Effector memory CD4-positive, alpha-beta T cell (primary cell): ENCODE results near the gene IL20.

ENCODE experiments used
- DNase-seq, 3 donors: peaks; one replicate each; pipeline ENCODE4 v3.0.0-alpha.2; 2020
- H3K27ac ChIP-seq: 2 replicates; pipeline ENCODE4 v1.7.0; 2013; ENCODE audit warnings: mild to moderate bottlenecking, low read length, moderate library complexity; ENCODE audit not compliant: insufficient read depth, poor library complexity, severe bottlenecking
- H3K27me3 ChIP-seq: replicated peaks from 2 replicates; pipeline ENCODE4 v1.7.0; 2013; ENCODE audit warnings: mild to moderate bottlenecking, low read length; ENCODE audit not compliant: insufficient read depth, control insufficient read depth, poor library complexity, severe bottlenecking
- H3K36me3 ChIP-seq: 2 replicates; pipeline ENCODE4 v1.7.0; 2013; ENCODE audit warnings: mild to moderate bottlenecking, low read length, moderate library complexity; ENCODE audit not compliant: control insufficient read depth, insufficient read depth
- H3K4me1 ChIP-seq: 2 replicates; pipeline ENCODE4 v1.7.0; 2013; ENCODE audit warnings: low read length, mild to moderate bottlenecking; ENCODE audit not compliant: control insufficient read depth, insufficient read depth, poor library complexity, severe bottlenecking
- H3K4me3 ChIP-seq: 2 replicates; pipeline ENCODE4 v1.7.0; 2013; ENCODE audit warnings: low read length, low read depth, mild to moderate bottlenecking; ENCODE audit not compliant: insufficient read depth, poor library complexity, severe bottlenecking
- H3K9me3 ChIP-seq: 2 replicates; pipeline ENCODE4 v1.7.0; 2013; ENCODE audit warnings: mild to moderate bottlenecking, low read length, moderate library complexity; ENCODE audit not compliant: control insufficient read depth

The IL20 gene

GRCh38 chr1:206916000-206916709 is 50.7 kb downstream of the IL20 start:
- peak overlapping the region; percentile 64 for H3K4me3 ChIP-seq
- DNase-seq = no peak
- peak overlapping the region; percentile 43 for H3K27ac ChIP-seq
- H3K9me3 ChIP-seq = no peaks in the 10 kb centered on the region
- no peaks in the 10 kb centered on the region for H3K27me3 ChIP-seq
- H3K36me3 ChIP-seq = peaks cover 51% of the 10 kb centered on the region
- peaks cover 58% of the 10 kb centered on the region for H3K4me1 ChIP-seq

- Histone ChIP-seq H3K27me3 (no peaks in the 10 kb centered on the region), H3K27ac (peak overlapping the region; percentile 46), H3K4me1 (peaks cover 59% of the 10 kb centered on the region), H3K9me3 (no peaks in the 10 kb centered on the region), H3K4me3 (peak overlapping the region; percentile 64), H3K36me3 (peaks cover 33% of the 10 kb centered on the region)
- DNase-seq = no peak
Observed at GRCh38 chr1:206918076-206918475, 52.7 kb downstream of the IL20 start.
